Fibroblast of peridontal ligament (primary cell): ENCODE data around the gene GABRB2.
"Not testable (repeated sequence)": the region's sequence is repeated elsewhere in the genome, so short reads cannot be mapped to it uniquely, and the experiment has no call there.

Source experiments
- DNase-seq: peaks from one replicate; pipeline ENCODE4 v3.0.0-alpha.2; 2010; ENCODE audit errors: extremely low read depth

GABRB2 gene

DNA sequence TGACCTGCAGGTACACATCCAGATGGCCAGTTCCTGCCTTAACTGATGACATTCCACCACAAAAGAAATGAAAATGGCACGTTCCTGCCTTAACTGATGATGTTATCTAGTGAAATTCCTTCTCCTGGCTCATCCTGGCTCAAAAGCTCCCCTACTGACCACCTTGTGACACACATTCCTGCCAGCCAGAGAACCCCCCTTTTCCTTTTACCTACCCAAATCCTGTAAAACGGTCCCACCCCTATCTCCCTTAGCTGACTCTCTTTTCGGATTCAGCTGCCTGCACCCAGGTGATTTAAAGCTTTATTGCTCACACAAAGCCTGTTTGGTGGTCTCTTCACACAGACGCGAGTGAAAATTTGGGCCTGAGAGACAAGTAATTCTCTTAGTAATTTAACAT is 300.7 kb downstream of the GABRB2 start:
- not testable (repeated sequence) for DNase-seq
